DND-41 (cell line): ENCODE data around the gene GPR75.

Experiments
- CTCF ChIP-seq: IDR thresholded peaks from 2 replicates; pipeline ENCODE4 v1.5.1; 2012; ENCODE audit warnings: borderline replicate concordance, low read length, moderate library complexity, mild to moderate bottlenecking; ENCODE audit not compliant: poor library complexity, severe bottlenecking; ENCODE audit errors: extremely low read depth
- EZH2 ChIP-seq: IDR thresholded peaks from 3 replicates; pipeline ENCODE4 v1.6.1; 2012; ENCODE audit warnings: borderline replicate concordance, low read depth, mild to moderate bottlenecking, moderate library complexity, low read length, inconsistent platforms; ENCODE audit not compliant: severe bottlenecking

- no peak for TF ChIP-seq CTCF
- TF ChIP-seq EZH2: no peak
Measured at GRCh38 chr2:53818854-53819435, 40.8 kb downstream of the GPR75 start.
